Smooth muscle cell (in vitro differentiated cells): ENCODE results near the gene FLAD1. TPM values are rescaled to one million over a fixed set of nuclear protein-coding genes. Genes with fewer than 3 reads are reported as not detected.

Source experiments
- DNase-seq: peaks from one replicate; lab custom pipeline; 2025; ENCODE audit not compliant: unreplicated experiment; lab: John Stamatoyannopoulos, UW
- H2AFZ ChIP-seq: fragments of 200-600 bp; sonication (generic); 2 replicates; pipeline ENCODE4 v1.6.0; 2016; ENCODE audit warnings: antibody characterized with exemption, low read depth, mild to moderate bottlenecking
- H3F3A ChIP-seq: fragments of 200-600 bp; sonication (generic); 2 replicates; pipeline ENCODE4 v1.6.0; 2017; ENCODE audit warnings: antibody characterized with exemption, low read depth
- H3K27ac ChIP-seq: fragments of 200-600 bp; sonication (generic); 2 replicates; pipeline ENCODE4 v1.5.1; 2016; ENCODE audit warnings: low read depth, mild to moderate bottlenecking
- H3K27me3 ChIP-seq: fragments of 200-600 bp; sonication (generic); 2 replicates; pipeline ENCODE4 v1.6.1; 2016; ENCODE audit warnings: low read depth, mild to moderate bottlenecking
- H3K36me3 ChIP-seq: fragments of 200-600 bp; sonication (generic); 2 replicates; pipeline ENCODE4 v1.5.1; 2016; ENCODE audit warnings: low read depth
- H3K4me1 ChIP-seq: fragments of 200-600 bp; sonication (generic); 2 replicates; pipeline ENCODE4 v1.5.1; 2016; ENCODE audit warnings: low read depth
- H3K4me2 ChIP-seq: fragments of 200-600 bp; sonication (generic); 2 replicates; pipeline ENCODE4 v1.6.0; 2016; ENCODE audit warnings: mild to moderate bottlenecking
- H3K4me3 ChIP-seq: fragments of 200-600 bp; sonication (generic); 2 replicates; pipeline ENCODE4 v1.5.1; 2016; ENCODE audit warnings: mild to moderate bottlenecking
- H3K79me2 ChIP-seq: fragments of 200-600 bp; sonication (generic); 2 replicates; pipeline ENCODE4 v1.6.0; 2016; ENCODE audit warnings: low read depth, mild to moderate bottlenecking
- H3K9ac ChIP-seq: fragments of 200-600 bp; sonication (generic); 2 replicates; pipeline ENCODE4 v1.6.0; 2016; ENCODE audit warnings: low read depth
- H3K9me3 ChIP-seq: fragments of 200-600 bp; sonication (generic); replicated peaks from 2 replicates; pipeline ENCODE4 v1.5.1; 2016; ENCODE audit warnings: low read depth
- H4K20me1 ChIP-seq: fragments of 200-600 bp; sonication (generic); 2 replicates; pipeline ENCODE4 v1.6.0; 2016; ENCODE audit warnings: low read depth
- CTCF ChIP-seq: fragments of 200-600 bp; sonication (generic); IDR thresholded peaks from 2 replicates; pipeline ENCODE4 v1.5.1; 2017; ENCODE audit warnings: borderline replicate concordance, mild to moderate bottlenecking, antibody characterized with exemption; ENCODE audit not compliant: insufficient read depth, poor library complexity, severe bottlenecking
- WGBS: methylation state at CpG from one replicate; pipeline ENCODE4 v1.1.7; 2016; ENCODE audit warnings: low lambda C conversion rate; 5-methylcytosine and 5-hydroxymethylcytosine counted together
- polyA plus RNA-seq: library from polyadenylated mRNA; unstranded; fragments of >200 nt; fragmentation: Nextera tagmentation; extraction: Ambion mirVana; gene quantifications from 2 replicates; pipeline ENCODE4 v1.2.1, GENCODE V29; 2016
- total RNA-seq: library from RNA; depleted of rRNA; stranded (reverse); fragments of >200 nt; gene quantifications from 2 replicates; pipeline ENCODE4 v1.2.3, GENCODE V29; 2014

The FLAD1 gene
- total and polyA plus RNA-seq, 2 experiments from 2014 or later, result 31.1 to 51.4 TPM

GRCh38 chr1:155015527-155016230 lies 32.5 kb downstream of the FLAD1 start:
- WGBS, result 94% methylated on average over 16 of the region's 16 CpGs
- no peak for TF ChIP-seq CTCF
- no peaks in the 10 kb centered on the region for H3K9me3 ChIP-seq

DNA sequence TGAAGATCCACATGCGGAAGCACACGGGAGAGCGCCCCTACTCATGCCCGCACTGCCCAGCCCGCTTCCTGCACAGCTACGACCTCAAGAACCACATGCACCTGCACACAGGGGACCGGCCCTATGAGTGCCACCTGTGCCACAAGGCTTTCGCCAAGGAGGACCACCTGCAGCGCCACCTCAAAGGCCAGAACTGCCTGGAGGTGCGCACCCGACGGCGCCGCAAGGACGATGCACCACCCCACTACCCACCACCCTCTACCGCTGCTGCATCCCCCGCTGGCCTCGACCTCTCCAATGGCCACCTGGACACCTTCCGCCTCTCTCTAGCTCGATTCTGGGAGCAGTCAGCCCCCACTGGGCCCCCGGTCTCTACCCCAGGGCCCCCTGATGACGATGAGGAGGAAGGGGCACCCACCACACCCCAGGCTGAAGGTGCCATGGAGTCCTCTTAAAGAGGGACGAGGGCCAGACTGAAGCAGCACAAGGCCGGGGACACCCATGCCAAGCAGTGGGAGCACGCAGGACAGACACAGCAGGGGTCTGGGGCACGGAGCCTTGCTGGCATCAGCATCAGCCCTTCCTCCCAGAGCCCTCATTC lies 33.2 kb downstream of the FLAD1 start:
- Histone ChIP-seq H3K27me3 (no peaks in the 10 kb centered on the region), H3K4me1 (peaks cover 18% of the 10 kb centered on the region), H3F3A (peaks cover 3% of the 10 kb centered on the region), H3K79me2 (no peaks in the 10 kb centered on the region), H3K36me3 (no peaks in the 10 kb centered on the region), H3K9me3 (no peaks in the 10 kb centered on the region), H2AFZ (no peak overlapping the region), H3K4me2 (no peak overlapping the region), H4K20me1 (peaks cover 21% of the 10 kb centered on the region), H3K9ac (no peak overlapping the region), H3K4me3 (no peak overlapping the region), H3K27ac (peak overlapping the region; percentile 75)
- TF ChIP-seq CTCF, result no peak
- no peak for DNase-seq
- 98% methylated on average over 26 of the region's 26 CpGs for WGBS

More at GRCh38 chr1:155015527-155016230, 32.5 kb downstream of the FLAD1 start:
- peaks cover 3% of the 10 kb centered on the region for H3F3A ChIP-seq
- H4K20me1 ChIP-seq, result peaks cover 27% of the 10 kb centered on the region
- H3K27me3 ChIP-seq, result no peaks in the 10 kb centered on the region
- no peak overlapping the region for H3K27ac ChIP-seq
- H3K4me1 ChIP-seq, result peaks cover 25% of the 10 kb centered on the region
- H3K36me3 ChIP-seq, result no peaks in the 10 kb centered on the region
- no peak overlapping the region for H3K4me2 ChIP-seq
- H3K4me3 ChIP-seq, result no peak overlapping the region
- H3K9ac ChIP-seq, result no peak overlapping the region
- no peak overlapping the region for H2AFZ ChIP-seq
- H3K79me2 ChIP-seq, result no peaks in the 10 kb centered on the region
- DNase-seq, result no peak

DNA sequence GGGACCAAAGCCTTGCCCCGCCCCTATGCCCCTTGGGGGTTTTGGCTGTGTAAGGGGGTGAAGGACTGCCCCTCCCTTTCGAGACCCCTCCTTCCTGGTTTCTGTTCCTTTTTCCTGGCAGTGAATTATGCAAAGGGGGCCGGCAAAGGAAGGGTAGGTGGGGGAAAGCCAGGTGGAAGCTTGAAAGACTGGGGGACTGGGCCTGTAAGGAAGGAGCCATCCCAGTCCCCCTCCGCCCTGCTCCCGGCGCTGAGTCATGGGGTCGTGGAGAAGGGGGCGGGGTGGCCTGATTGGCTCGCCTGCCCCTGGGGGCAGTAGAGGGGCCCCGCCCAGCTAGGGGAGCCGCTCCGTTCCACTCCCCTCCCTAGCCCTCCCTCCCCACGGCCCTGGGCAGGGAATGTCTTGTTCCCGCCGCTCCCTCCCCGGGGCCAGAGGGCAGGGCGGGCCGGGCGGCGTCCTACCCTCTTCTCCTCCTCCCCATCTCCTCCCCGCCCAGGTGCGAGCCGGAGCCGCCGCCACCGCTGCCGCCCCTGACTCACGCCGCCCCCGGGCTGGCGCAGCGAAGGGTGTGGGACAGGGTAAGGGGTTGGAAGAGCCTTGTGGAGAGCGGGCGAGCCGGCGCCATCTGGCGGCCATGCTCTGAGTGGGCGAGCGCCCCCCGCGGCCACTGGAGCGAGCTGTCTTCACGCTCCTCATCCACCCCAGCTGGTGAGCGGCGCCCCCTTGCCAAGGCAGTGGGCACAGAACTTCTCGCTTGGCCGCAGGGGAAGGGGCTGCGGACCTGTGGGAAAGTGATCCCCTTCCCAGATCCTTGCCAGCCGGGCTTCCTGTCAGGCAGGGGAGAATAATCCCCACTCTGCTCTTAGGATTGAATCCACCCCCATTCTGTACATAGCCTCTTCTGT lies 34.1 kb downstream of the FLAD1 start:
- Histone ChIP-seq H2AFZ (no peak overlapping the region), H3K79me2 (no peaks in the 10 kb centered on the region), H3K27ac (peak overlapping the region; percentile 75), H3K4me3 (peak overlapping the region; percentile 47), H3K36me3 (no peaks in the 10 kb centered on the region), H3K4me1 (peaks cover 11% of the 10 kb centered on the region), H3K9ac (peak overlapping the region; percentile 25), H3K4me2 (peak overlapping the region; percentile 83), H4K20me1 (peaks cover 11% of the 10 kb centered on the region), H3K9me3 (no peaks in the 10 kb centered on the region), H3K27me3 (no peaks in the 10 kb centered on the region), H3F3A (peaks cover 3% of the 10 kb centered on the region)
- 11% methylated on average over 16 of the region's 49 CpGs for WGBS
- TF ChIP-seq CTCF, result peak; percentile 98
- peak; percentile 84 for DNase-seq
